ENCODE measurements around the gene CCDC15.
"Not testable (repeated sequence)": the region's sequence is repeated elsewhere in the genome, so short reads cannot be mapped to it uniquely, and the experiment has no call there.

Gene CCDC15

GRCh38 chr11:124987096-124987495 is 33.1 kb downstream of the CCDC15 start:
- DNase-seq: no peak
- Mint-ChIP-seq H3K4me1 (no peaks in the 10 kb centered on the region), H3K27me3 (no peaks in the 10 kb centered on the region), H3K4me3 (no peak overlapping the region), H3K27ac (no peak overlapping the region), H3K36me3 (peaks cover 51% of the 10 kb centered on the region), H3K9me3 (peaks cover 10% of the 10 kb centered on the region)
- CTCF ChIA-PET: no interaction called here

GRCh38 chr11:124988063-124988462 is 34.1 kb downstream of the CCDC15 start:
- CTCF ChIA-PET: no interaction called here

GRCh38 chr11:125001079-125001778 is 47.2 kb downstream of the CCDC15 start:
- Mint-ChIP-seq H3K4me1 (no peaks in the 10 kb centered on the region), H3K36me3 (peaks cover 40% of the 10 kb centered on the region), H3K9me3 (no peaks in the 10 kb centered on the region), H3K4me3 (no peak overlapping the region), H3K27ac (no peak overlapping the region), H3K27me3 (no peaks in the 10 kb centered on the region)
- CTCF ChIA-PET: no interaction called here
- no peak for DNase-seq

More at GRCh38 chr11:124988063-124988462, 34.1 kb downstream of the CCDC15 start:
- H3K9me3 Mint-ChIP-seq: peaks cover under 1% of the 10 kb centered on the region
- no peak overlapping the region for H3K4me3 Mint-ChIP-seq
- H3K4me1 Mint-ChIP-seq: no peaks in the 10 kb centered on the region
- no peak for DNase-seq
- no peaks in the 10 kb centered on the region for H3K27me3 Mint-ChIP-seq
- no peak overlapping the region for H3K27ac Mint-ChIP-seq
- H3K36me3 Mint-ChIP-seq: peaks cover 47% of the 10 kb centered on the region

- Mint-ChIP-seq H3K4me1 (no peaks in the 10 kb centered on the region), H3K27ac (no peak overlapping the region), H3K27me3 (no peaks in the 10 kb centered on the region), H3K4me3 (no peak overlapping the region), H3K36me3 (peaks cover 39% of the 10 kb centered on the region), H3K9me3 (no peaks in the 10 kb centered on the region)
- DNase-seq: no peak
- CTCF ChIA-PET: no interaction called here
Measured at GRCh38 chr11:125001849-125002248, 47.8 kb downstream of the CCDC15 start.

- no peak overlapping the region for H3K4me3 Mint-ChIP-seq
- no peaks in the 10 kb centered on the region for H3K4me1 Mint-ChIP-seq
- peaks cover 46% of the 10 kb centered on the region for H3K36me3 Mint-ChIP-seq
- no peak for DNase-seq
- CTCF ChIA-PET: no interaction called here
- H3K9me3 Mint-ChIP-seq: no peaks in the 10 kb centered on the region
- no peaks in the 10 kb centered on the region for H3K27me3 Mint-ChIP-seq
- no peak overlapping the region for H3K27ac Mint-ChIP-seq
Measured at GRCh38 chr11:125005491-125005890, 51.5 kb downstream of the CCDC15 start.

- Mint-ChIP-seq H3K27ac (no peak overlapping the region), H3K9me3 (no peaks in the 10 kb centered on the region), H3K36me3 (peaks cover 8% of the 10 kb centered on the region), H3K27me3 (no peaks in the 10 kb centered on the region), H3K4me1 (no peaks in the 10 kb centered on the region), H3K4me3 (no peak overlapping the region)
- DNase-seq: no peak
- CTCF ChIA-PET: no interaction called here
Measured at GRCh38 chr11:125016413-125016812, 62.4 kb downstream of the CCDC15 start.

GRCh38 chr11:125020342-125020741 is 66.3 kb downstream of the CCDC15 start:
- H3K4me1 Mint-ChIP-seq: no peaks in the 10 kb centered on the region
- no peak overlapping the region for H3K27ac Mint-ChIP-seq
- H3K36me3 Mint-ChIP-seq: no peaks in the 10 kb centered on the region
- CTCF ChIA-PET: no interaction called here
- H3K4me3 Mint-ChIP-seq: no peak overlapping the region
- DNase-seq: no peak
- no peaks in the 10 kb centered on the region for H3K27me3 Mint-ChIP-seq
- no peaks in the 10 kb centered on the region for H3K9me3 Mint-ChIP-seq

GRCh38 chr11:125022551-125022950 is 68.5 kb downstream of the CCDC15 start:
- Mint-ChIP-seq H3K27ac (no peak overlapping the region), H3K36me3 (no peaks in the 10 kb centered on the region), H3K27me3 (no peaks in the 10 kb centered on the region), H3K4me1 (no peaks in the 10 kb centered on the region), H3K4me3 (no peak overlapping the region), H3K9me3 (no peaks in the 10 kb centered on the region)
- CTCF ChIA-PET: no interaction called here
- DNase-seq: no peak

- H3K27ac Mint-ChIP-seq: no peak overlapping the region
- no peaks in the 10 kb centered on the region for H3K4me1 Mint-ChIP-seq
- no peak overlapping the region for H3K4me3 Mint-ChIP-seq
- H3K9me3 Mint-ChIP-seq: no peaks in the 10 kb centered on the region
- H3K27me3 Mint-ChIP-seq: no peaks in the 10 kb centered on the region
- CTCF ChIA-PET: no interaction called here
- H3K36me3 Mint-ChIP-seq: peaks cover 16% of the 10 kb centered on the region
- no peak for DNase-seq
Measured at GRCh38 chr11:125025968-125026367, 72.0 kb downstream of the CCDC15 start.

GRCh38 chr11:125029431-125029830 is 75.4 kb downstream of the CCDC15 start:
- H3K9me3 Mint-ChIP-seq: peaks cover 11% of the 10 kb centered on the region
- H3K27ac Mint-ChIP-seq, H3K4me3 Mint-ChIP-seq, H3K27me3 Mint-ChIP-seq, CTCF ChIA-PET, DNase-seq, H3K4me1 Mint-ChIP-seq: not testable (repeated sequence)
- peaks cover 27% of the 10 kb centered on the region for H3K36me3 Mint-ChIP-seq

GRCh38 chr11:125036933-125037332 is 82.9 kb downstream of the CCDC15 start:
- Mint-ChIP-seq H3K36me3 (peaks cover 32% of the 10 kb centered on the region), H3K27me3 (no peaks in the 10 kb centered on the region), H3K27ac (no peak overlapping the region), H3K4me1 (peaks cover 5% of the 10 kb centered on the region), H3K9me3 (peaks cover 11% of the 10 kb centered on the region), H3K4me3 (no peak overlapping the region)
- CTCF ChIA-PET: no interaction called here
- DNase-seq: no peak

GRCh38 chr11:125049164-125049792 is 95.3 kb downstream of the CCDC15 start:
- DNase-seq: no peak
- H3K4me1 Mint-ChIP-seq: no peaks in the 10 kb centered on the region
- H3K4me3 Mint-ChIP-seq: no peak overlapping the region
- H3K27ac Mint-ChIP-seq: no peak overlapping the region
- H3K9me3 Mint-ChIP-seq: no peaks in the 10 kb centered on the region
- CTCF ChIA-PET: no interaction called here
- H3K27me3 Mint-ChIP-seq: no peaks in the 10 kb centered on the region
- peaks cover 3% of the 10 kb centered on the region for H3K36me3 Mint-ChIP-seq

GRCh38 chr11:125052047-125052446 is 98.0 kb downstream of the CCDC15 start:
- Mint-ChIP-seq H3K27me3 (peaks cover 3% of the 10 kb centered on the region), H3K4me1 (no peaks in the 10 kb centered on the region), H3K9me3 (no peaks in the 10 kb centered on the region), H3K4me3 (no peak overlapping the region), H3K36me3 (no peaks in the 10 kb centered on the region), H3K27ac (no peak overlapping the region)
- DNase-seq: no peak
- CTCF ChIA-PET: interaction anchor here (1.2 to 1.5 kb wide), 2 partner anchors 12 to 90 kb away, joined by 3 to 5 read pairs; no protein-coding TSS in a partner anchor

- Mint-ChIP-seq H3K27me3 (peaks cover 7% of the 10 kb centered on the region), H3K4me3 (no peak overlapping the region), H3K36me3 (no peaks in the 10 kb centered on the region), H3K27ac (no peak overlapping the region), H3K4me1 (no peaks in the 10 kb centered on the region), H3K9me3 (no peaks in the 10 kb centered on the region)
- CTCF ChIA-PET: interaction anchor here (0.9 to 1.5 kb wide), 3 partner anchors 11 to 89 kb away, joined by 3 to 5 read pairs (median 3); no protein-coding TSS in a partner anchor
- DNase-seq: no peak
Measured at GRCh38 chr11:125053167-125053566, 99.2 kb downstream of the CCDC15 start.

- H3K36me3 Mint-ChIP-seq: no peaks in the 10 kb centered on the region
- DNase-seq: no peak
- no peaks in the 10 kb centered on the region for H3K4me1 Mint-ChIP-seq
- H3K4me3 Mint-ChIP-seq: no peak overlapping the region
- CTCF ChIA-PET: interaction anchor here (1.1 kb wide), 1 partner anchor 15 kb away, joined by 3 read pairs; no protein-coding TSS in a partner anchor
- H3K9me3 Mint-ChIP-seq: no peaks in the 10 kb centered on the region
- no peak overlapping the region for H3K27ac Mint-ChIP-seq
- H3K27me3 Mint-ChIP-seq: peaks cover 7% of the 10 kb centered on the region
Measured at GRCh38 chr11:125055107-125055715, 101.2 kb downstream of the CCDC15 start.
